Measurements from ENCODE around the gene ZDHHC11. TPM values are rescaled to one million over a fixed set of nuclear protein-coding genes. Genes with fewer than 3 reads are reported as not detected.

Gene ZDHHC11
- total RNA-seq, 1 experiment from 2014 or later = 17.0 TPM

DNA sequence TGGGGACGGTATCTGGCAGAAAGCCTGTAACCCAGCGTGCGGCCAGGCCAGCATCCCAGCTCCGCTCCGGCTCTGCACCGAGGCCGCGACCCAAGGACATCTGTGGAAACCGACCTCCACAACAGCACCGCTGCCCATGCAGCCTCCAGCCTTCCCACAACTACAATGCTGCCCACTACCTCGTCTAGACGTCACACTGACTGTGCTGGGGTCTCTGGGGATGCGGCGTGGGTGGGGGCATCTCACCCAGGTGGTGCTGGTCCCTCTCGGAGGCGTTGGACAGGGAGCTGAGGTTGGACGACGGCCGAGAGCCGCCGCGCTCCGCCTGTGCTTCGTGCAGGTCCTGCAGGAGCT is 14.4 kb upstream of the ZDHHC11 start:
- no peak overlapping the region for H3K4me3 ChIP-seq (replicated peaks in 1 of 2; ENCODE audit: low read depth in 1 of 2, low read length in 2 of 2)
- intact Hi-C loops (cut with micrococcal nuclease) = no loop called here
- no peaks in the 10 kb centered on the region for H3K9me2 ChIP-seq (ENCODE audit: insufficient read depth)
- no peaks in the 10 kb centered on the region for H3K4me1 ChIP-seq (ENCODE audit: control insufficient read depth in 1 of 2, insufficient read depth in 2 of 2, low read length in 2 of 2)
- H3K4me2 ChIP-seq (ENCODE audit: low read length) = no peak overlapping the region
- H3K9ac ChIP-seq (ENCODE audit: low read length) = no peak overlapping the region
- ChIA-PET CTCF (no interaction called here), POLR2A (no interaction called here), RAD21 (ENCODE audit: low non-redundant PET in 1 of 2, low total read pairs in 2 of 2, uncharacterized antibody in 2 of 2, unreplicated experiment in 2 of 2) (no interaction called here)
- no peak overlapping the region for H3K27ac ChIP-seq (ENCODE audit: low read depth, low read length)
- H4K20me1 ChIP-seq (ENCODE audit: insufficient read depth) = no peaks in the 10 kb centered on the region
- H3K9me3 ChIP-seq (ENCODE audit: control insufficient read depth in 1 of 2, insufficient read depth in 1 of 2, low read depth in 1 of 2, low read length in 2 of 2) = no peaks in the 10 kb centered on the region
- ATAC-seq (no peak), DNase-seq (ENCODE audit: low read depth, low spot score) (no peak)
- peaks cover 35 to 40% of the 10 kb centered on the region in 2 experiments for H3K36me3 ChIP-seq (ENCODE audit: control insufficient read depth in 1 of 2, insufficient read depth in 2 of 2, low read length in 2 of 2)
- no peaks in the 10 kb centered on the region for H3K27me3 ChIP-seq (ENCODE audit: insufficient read depth, low read length)
- no peak overlapping the region for H2AFZ ChIP-seq (ENCODE audit: low read depth, low read length, poor library complexity, severe bottlenecking)
- no TSS peak for BruUV-seq (replicated peaks)
- no peaks in the 10 kb centered on the region for H3K79me2 ChIP-seq (ENCODE audit: insufficient read depth, low read length)
- TF ChIP-seq SIN3A (IDR thresholded peaks at IDR 0.05; ENCODE audit: low read depth) = no peak
- no peak for TF ChIP-seq ZFX (IDR thresholded peaks at IDR 0.05)
- TF ChIP-seq YY1 (IDR thresholded peaks at IDR 0.05; ENCODE audit: extremely low read depth, insufficient replicate concordance, low read depth, low read length) = no peak
- no peak for TF ChIP-seq SP1 (IDR thresholded peaks at IDR 0.05; ENCODE audit: low read depth)
- TF ChIP-seq TCF7L2 (IDR thresholded peaks at IDR 0.05; ENCODE audit: borderline replicate concordance, extremely low read depth, insufficient read depth, insufficient read length) = no peak
- no peak for TF ChIP-seq POLR2AphosphoS5 (IDR thresholded peaks at IDR 0.05; ENCODE audit: low read depth, low read length)

GRCh38 chr5:864492-865167 is 13.8 kb upstream of the ZDHHC11 start:
- Histone ChIP-seq H4K20me1 (ENCODE audit: insufficient read depth) (no peaks in the 10 kb centered on the region), H3K4me2 (ENCODE audit: low read length) (no peak overlapping the region), H3K9me2 (ENCODE audit: insufficient read depth) (no peaks in the 10 kb centered on the region), H3K4me1 (ENCODE audit: control insufficient read depth in 1 of 2, insufficient read depth in 2 of 2, low read length in 2 of 2) (no peaks in the 10 kb centered on the region), H2AFZ (ENCODE audit: low read depth, low read length, poor library complexity, severe bottlenecking) (no peak overlapping the region), H3K27ac (ENCODE audit: low read depth, low read length) (no peak overlapping the region), H3K79me2 (ENCODE audit: insufficient read depth, low read length) (no peaks in the 10 kb centered on the region), H3K27me3 (ENCODE audit: insufficient read depth, low read length) (no peaks in the 10 kb centered on the region), H3K36me3 (ENCODE audit: control insufficient read depth in 1 of 2, insufficient read depth in 2 of 2, low read length in 2 of 2) (peaks cover 30 to 35% of the 10 kb centered on the region in 2 experiments), H3K9me3 (ENCODE audit: control insufficient read depth in 1 of 2, insufficient read depth in 1 of 2, low read depth in 1 of 2, low read length in 2 of 2) (no peaks in the 10 kb centered on the region), H3K9ac (ENCODE audit: low read length) (no peak overlapping the region), H3K4me3 (replicated peaks in 1 of 2; ENCODE audit: low read depth in 1 of 2, low read length in 2 of 2) (no peak overlapping the region)
- ChIA-PET CTCF (no interaction called here), RAD21 (ENCODE audit: low non-redundant PET in 1 of 2, low total read pairs in 2 of 2, uncharacterized antibody in 2 of 2, unreplicated experiment in 2 of 2) (no interaction called here), POLR2A (no interaction called here)
- BruUV-seq (replicated peaks) = no TSS peak
- intact Hi-C loops (cut with micrococcal nuclease) = no loop called here
- TF ChIP-seq ZNF274 (IDR thresholded peaks at IDR 0.05; ENCODE audit: low read depth, low read length) (no peak), EZH2phosphoT487 (IDR thresholded peaks at IDR 0.05; ENCODE audit: borderline replicate concordance) (no peak), SRF (IDR thresholded peaks at IDR 0.05; ENCODE audit: low read depth) (no peak), RAD21 (IDR thresholded peaks at IDR 0.05; ENCODE audit: low read depth) (no peak), TCF7L2 (IDR thresholded peaks at IDR 0.05; ENCODE audit: borderline replicate concordance, extremely low read depth, insufficient read depth, insufficient read length) (no peak), POLR2A (IDR thresholded peaks at IDR 0.05; ENCODE audit: borderline replicate concordance, extremely low read depth, insufficient read depth, insufficient read length) (no peak), FOSL1 (IDR thresholded peaks at IDR 0.05; ENCODE audit: low read depth) (no peak)
- TF ChIP-seq, protein P1, sequence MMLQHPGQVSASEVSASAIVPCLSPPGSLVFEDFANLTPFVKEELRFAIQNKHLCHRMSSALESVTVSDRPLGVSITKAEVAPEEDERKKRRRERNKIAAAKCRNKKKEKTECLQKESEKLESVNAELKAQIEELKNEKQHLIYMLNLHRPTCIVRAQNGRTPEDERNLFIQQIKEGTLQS (IDR thresholded peaks at IDR 0.05) = no peak
- TF ChIP-seq, protein P2, sequence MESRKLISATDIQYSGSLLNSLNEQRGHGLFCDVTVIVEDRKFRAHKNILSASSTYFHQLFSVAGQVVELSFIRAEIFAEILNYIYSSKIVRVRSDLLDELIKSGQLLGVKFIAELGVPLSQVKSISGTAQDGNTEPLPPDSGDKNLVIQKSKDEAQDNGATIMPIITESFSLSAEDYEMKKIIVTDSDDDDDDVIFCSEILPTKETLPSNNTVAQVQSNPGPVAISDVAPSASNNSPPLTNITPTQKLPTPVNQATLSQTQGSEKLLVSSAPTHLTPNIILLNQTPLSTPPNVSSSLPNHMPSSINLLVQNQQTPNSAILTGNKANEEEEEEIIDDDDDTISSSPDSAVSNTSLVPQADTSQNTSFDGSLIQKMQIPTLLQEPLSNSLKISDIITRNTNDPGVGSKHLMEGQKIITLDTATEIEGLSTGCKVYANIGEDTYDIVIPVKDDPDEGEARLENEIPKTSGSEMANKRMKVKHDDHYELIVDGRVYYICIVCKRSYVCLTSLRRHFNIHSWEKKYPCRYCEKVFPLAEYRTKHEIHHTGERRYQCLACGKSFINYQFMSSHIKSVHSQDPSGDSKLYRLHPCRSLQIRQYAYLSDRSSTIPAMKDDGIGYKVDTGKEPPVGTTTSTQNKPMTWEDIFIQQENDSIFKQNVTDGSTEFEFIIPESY (IDR thresholded peaks at IDR 0.05; ENCODE audit: extremely low read depth, insufficient replicate concordance, low read length) = no peak
- ATAC-seq = no peak
- DNase-seq (ENCODE audit: low read depth, low spot score) = no peak
